ENCODE results near the gene TMEM183A. TPM values are rescaled to one million over a fixed set of nuclear protein-coding genes. Genes with fewer than 3 reads are reported as not detected.

The TMEM183A gene
- total RNA-seq, 2 donors from 2014 or later, result 50.1 to 62.6 TPM

DNA sequence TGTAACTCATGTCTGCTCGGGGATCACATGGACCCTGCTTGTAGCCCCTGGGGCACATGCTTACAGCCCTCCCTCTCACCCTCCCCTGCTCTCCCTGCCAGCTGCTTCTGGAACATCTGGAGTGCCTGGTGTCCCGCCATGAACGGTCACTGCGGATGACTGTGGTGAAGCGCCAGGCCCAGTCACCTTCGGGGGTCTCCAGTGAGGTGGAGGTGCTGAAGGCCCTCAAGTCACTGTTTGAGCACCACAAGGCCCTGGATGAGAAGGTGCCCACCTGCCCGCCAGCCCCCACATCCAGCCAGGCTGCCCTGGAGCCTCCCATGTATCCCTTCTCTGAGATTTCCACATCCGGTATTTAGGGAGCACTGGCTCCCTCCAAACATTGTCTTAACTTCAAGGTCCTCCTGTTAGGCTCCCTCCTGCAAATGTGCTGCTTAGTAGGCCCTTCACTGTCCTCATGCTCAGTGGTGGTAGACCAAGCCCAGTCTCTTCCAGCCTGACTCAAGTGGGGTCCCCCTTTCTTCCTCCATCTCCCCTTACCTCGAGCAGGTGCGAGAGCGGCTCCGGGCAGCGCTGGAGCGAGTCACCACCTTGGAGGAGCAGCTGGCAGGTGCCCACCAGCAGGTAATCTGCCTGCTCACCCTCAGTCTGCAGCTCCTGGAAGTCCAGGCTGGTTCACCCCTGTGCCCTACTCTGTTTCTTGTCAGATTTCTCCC is 36.8 kb downstream of the TMEM183A start:
- Mint-ChIP-seq H3K36me3 (ENCODE audit: low read depth) (peaks cover 90% of the 10 kb centered on the region), H3K9me3 (no peaks in the 10 kb centered on the region), H3K27me3 (peaks cover 12% of the 10 kb centered on the region), H3K27ac (no peak overlapping the region), H3K4me1 (peaks cover 11% of the 10 kb centered on the region), H3K4me3 (no peak overlapping the region)
- no peak for ATAC-seq (replicated peaks)

DNA sequence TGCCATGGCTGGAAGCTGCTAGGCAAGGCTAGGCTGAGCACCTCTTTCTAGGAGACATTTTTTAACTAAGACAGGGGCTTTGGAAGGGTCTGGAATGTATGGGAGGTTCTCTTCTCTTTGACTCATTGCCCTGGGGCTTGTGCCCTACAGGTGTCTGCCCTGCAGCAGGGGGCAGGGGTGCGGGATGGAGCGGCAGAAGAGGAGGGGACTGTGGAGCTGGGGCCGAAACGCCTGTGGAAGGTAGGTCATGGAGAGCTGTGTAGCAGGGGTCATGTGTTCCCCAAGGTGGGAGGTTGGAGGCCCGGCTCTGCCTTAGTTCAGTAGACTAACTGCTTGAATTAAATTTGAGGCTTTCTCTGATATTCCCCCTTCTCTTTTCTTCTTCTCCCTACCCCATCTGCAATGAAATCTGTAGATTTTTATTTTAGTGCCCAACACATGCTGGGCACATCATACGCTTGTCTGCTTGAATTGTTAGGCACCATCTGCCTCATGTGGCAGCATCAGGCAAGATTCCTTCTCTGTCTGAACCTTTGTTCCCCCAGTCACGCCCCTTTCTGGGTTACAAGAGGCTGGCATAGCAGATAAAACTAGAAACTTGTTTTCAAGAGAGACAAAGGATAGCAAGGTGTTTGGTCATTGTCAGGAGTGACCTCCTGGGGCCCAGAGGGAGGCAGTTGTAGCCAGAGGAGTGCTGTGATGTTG is 37.5 kb downstream of the TMEM183A start:
- H3K27ac Mint-ChIP-seq, result no peak overlapping the region

DNA sequence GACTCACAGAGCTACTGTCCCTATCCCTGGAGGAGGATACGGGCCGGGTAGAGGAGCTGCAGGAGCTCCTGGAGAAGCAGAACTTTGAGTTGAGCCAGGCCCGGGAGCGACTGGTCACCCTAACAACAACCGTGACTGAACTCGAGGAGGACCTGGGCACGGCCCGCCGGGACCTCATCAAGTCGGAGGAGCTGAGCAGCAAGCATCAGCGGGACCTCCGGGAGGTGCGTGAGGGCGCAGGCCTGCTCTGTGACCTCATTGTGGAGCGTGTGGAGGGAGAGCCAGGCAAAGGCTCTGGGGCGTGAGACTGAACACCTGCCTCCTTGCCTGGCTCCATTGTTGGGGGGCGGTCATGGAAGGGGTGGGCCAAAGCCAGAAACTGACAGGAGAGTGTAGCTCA is 38.2 kb downstream of the TMEM183A start:
- Mint-ChIP-seq H3K9me3 (no peaks in the 10 kb centered on the region), H3K4me3 (no peak overlapping the region), H3K4me1 (peaks cover 6% of the 10 kb centered on the region), H3K27me3 (peaks cover 8% of the 10 kb centered on the region), H3K27ac (no peak overlapping the region), H3K36me3 (ENCODE audit: low read depth) (peaks cover 86% of the 10 kb centered on the region)
- no peak for ATAC-seq (replicated peaks)

More for the DNA sequence above, 37.5 kb downstream of the TMEM183A start:
- Mint-ChIP-seq H3K27me3 (peaks cover 7% of the 10 kb centered on the region), H3K36me3 (ENCODE audit: low read depth) (peaks cover 85% of the 10 kb centered on the region), H3K4me1 (peaks cover 6% of the 10 kb centered on the region), H3K4me3 (no peak overlapping the region), H3K9me3 (no peaks in the 10 kb centered on the region)
- no peak for ATAC-seq (replicated peaks)

DNA sequence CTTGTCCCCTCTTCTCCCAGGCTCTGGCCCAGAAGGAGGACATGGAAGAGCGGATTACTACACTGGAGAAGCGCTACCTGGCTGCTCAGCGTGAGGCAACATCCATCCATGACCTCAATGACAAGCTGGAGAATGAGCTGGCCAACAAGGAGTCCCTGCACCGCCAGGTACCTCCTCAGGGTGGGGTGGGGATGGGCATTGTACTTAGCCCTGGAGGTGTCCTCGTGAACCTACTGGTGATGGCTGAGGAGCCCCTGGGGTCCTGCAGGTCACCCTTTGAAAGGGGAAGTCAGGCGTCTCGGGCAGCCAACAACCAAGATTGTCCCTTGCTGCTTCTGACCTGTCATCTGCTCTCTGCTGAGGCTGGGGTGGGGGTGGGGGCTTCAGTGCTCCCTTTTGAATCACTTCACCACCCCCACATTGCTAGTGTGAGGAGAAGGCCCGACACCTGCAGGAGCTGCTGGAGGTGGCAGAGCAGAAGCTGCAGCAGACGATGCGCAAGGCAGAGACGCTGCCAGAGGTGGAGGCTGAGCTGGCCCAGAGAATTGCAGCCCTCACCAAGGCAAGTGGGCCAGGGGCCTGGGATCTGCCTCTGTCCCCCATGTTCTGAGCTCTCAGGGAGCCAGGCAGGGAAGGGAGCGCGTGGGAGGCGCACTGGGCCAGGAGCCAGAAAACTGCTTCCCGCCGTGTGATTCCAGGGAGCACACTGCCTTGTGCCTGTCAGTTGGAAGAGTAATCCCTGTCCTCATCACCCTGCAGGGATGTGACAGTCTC is 38.8 kb downstream of the TMEM183A start:
- ATAC-seq (replicated peaks), result no peak
- H3K4me3 Mint-ChIP-seq, result no peak overlapping the region
- H3K27me3 Mint-ChIP-seq, result peaks cover 11% of the 10 kb centered on the region
- H3K9me3 Mint-ChIP-seq, result no peaks in the 10 kb centered on the region
- no peak overlapping the region for H3K27ac Mint-ChIP-seq
- peaks cover 6% of the 10 kb centered on the region for H3K4me1 Mint-ChIP-seq
- peaks cover 86% of the 10 kb centered on the region for H3K36me3 Mint-ChIP-seq (ENCODE audit: low read depth)

DNA sequence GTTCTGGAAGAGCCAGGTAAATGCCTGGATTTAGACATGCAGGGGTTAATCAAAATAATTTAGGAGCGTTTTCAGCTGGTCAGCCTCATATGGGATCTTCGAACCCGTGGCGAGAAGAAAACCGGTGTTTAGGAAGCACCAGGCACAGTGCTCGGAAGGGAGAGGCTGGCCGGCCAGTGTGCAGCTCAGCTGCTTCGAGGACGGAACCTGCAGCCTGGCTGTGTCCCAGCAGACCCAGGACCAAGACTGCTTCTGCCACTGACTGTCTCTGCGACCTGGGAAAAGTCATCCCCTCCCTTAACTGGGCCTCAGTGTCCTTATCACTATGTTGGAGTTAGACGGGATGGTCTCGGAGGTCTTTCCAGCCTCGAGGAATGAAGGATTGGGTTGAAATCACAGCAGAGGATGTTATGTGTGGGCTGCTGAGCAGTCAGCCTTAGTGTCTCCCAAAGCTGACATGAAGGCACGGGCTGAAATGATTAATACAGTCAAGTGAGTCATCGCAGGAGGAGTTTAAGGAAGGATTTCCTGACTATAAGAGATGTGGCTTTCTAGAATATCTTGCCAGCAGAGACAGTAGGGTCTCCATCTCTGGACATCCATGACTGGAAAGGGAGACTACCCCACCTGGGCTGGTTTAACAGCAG is 39.9 kb downstream of the TMEM183A start:
- no peak overlapping the region for H3K4me3 Mint-ChIP-seq
- H3K9me3 Mint-ChIP-seq, result no peaks in the 10 kb centered on the region
- H3K4me1 Mint-ChIP-seq, result peaks cover 6% of the 10 kb centered on the region
- no peak overlapping the region for H3K27ac Mint-ChIP-seq
- H3K36me3 Mint-ChIP-seq (ENCODE audit: low read depth), result peaks cover 87% of the 10 kb centered on the region
- ATAC-seq (replicated peaks), result peak; percentile 70
- peaks cover 17% of the 10 kb centered on the region for H3K27me3 Mint-ChIP-seq

DNA sequence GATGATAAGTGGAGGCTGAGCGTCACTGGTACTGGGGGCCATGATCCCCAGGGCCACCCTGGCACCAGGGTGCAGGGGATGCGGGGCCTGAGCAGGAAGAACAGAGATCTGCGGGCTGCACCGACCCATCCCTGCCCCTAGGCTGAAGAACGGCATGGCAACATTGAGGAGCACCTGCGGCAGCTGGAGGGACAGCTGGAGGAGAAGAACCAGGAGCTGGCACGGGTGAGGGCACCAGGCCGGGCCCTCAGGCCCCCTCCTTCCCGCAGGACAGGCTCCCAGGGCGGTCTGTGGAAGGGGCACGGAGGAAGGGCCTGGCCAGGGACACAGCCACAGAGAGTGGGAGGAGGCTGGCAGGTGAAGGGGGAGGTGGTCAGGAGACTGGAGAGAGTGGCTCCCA is 40.9 kb downstream of the TMEM183A start:
- Mint-ChIP-seq H3K27me3 (peaks cover 20% of the 10 kb centered on the region), H3K4me1 (peaks cover 6% of the 10 kb centered on the region), H3K4me3 (no peak overlapping the region), H3K36me3 (ENCODE audit: low read depth) (peaks cover 89% of the 10 kb centered on the region), H3K9me3 (no peaks in the 10 kb centered on the region), H3K27ac (peak overlapping the region; percentile 35)
- ATAC-seq (replicated peaks), result no peak

DNA sequence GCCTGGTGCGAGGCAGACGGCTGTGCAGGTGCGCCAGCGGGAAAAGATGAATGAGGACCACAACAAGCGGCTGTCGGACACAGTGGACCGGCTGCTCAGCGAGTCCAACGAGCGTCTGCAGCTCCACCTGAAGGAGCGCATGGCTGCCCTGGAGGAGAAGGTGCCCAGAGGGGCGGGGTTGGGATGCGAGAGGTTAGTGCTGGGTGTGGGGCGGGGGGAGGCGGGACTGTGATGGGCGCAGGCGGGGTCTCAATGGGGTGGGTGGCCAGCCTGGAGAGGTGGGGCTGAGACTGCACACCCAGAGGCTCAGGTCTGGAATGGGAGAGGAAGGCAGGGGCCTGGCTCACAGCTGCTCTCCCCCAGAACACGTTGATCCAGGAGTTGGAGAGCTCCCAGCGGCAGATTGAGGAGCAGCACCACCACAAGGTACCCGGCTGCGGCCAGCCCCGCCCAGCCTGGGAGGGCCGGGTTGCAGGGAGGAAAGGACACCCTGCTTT is 41.4 kb downstream of the TMEM183A start:
- no peaks in the 10 kb centered on the region for H3K9me3 Mint-ChIP-seq
- H3K4me1 Mint-ChIP-seq, result peaks cover 6% of the 10 kb centered on the region
- no peak overlapping the region for H3K27ac Mint-ChIP-seq
- no peak overlapping the region for H3K4me3 Mint-ChIP-seq
- peaks cover 84% of the 10 kb centered on the region for H3K36me3 Mint-ChIP-seq (ENCODE audit: low read depth)
- peaks cover 20% of the 10 kb centered on the region for H3K27me3 Mint-ChIP-seq
- ATAC-seq (replicated peaks), result no peak

DNA sequence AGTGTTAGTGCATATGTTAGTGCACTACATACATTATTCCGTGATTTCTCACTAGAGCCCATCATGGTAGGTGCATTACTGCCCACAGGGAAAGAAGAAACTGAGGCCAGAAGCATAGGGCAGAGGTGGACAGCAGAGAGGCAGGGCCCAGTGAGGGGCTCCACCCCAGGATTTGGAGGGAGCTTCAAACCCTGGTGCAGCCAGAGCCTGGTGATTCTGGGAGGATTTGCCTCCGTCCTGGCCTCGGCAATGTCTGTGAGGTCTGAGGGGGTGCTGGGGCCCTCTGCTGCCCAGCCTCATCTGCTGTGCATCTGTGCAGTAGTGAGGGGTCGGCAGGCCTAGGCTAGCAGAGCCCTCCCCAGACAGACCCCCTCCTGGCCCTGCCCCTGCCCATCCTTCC is 41.9 kb downstream of the TMEM183A start:
- no peak for ATAC-seq (replicated peaks)
- Mint-ChIP-seq H3K9me3 (no peaks in the 10 kb centered on the region), H3K36me3 (ENCODE audit: low read depth) (peaks cover 80% of the 10 kb centered on the region), H3K4me1 (peaks cover 6% of the 10 kb centered on the region), H3K27me3 (peaks cover 20% of the 10 kb centered on the region), H3K4me3 (no peak overlapping the region), H3K27ac (no peak overlapping the region)

DNA sequence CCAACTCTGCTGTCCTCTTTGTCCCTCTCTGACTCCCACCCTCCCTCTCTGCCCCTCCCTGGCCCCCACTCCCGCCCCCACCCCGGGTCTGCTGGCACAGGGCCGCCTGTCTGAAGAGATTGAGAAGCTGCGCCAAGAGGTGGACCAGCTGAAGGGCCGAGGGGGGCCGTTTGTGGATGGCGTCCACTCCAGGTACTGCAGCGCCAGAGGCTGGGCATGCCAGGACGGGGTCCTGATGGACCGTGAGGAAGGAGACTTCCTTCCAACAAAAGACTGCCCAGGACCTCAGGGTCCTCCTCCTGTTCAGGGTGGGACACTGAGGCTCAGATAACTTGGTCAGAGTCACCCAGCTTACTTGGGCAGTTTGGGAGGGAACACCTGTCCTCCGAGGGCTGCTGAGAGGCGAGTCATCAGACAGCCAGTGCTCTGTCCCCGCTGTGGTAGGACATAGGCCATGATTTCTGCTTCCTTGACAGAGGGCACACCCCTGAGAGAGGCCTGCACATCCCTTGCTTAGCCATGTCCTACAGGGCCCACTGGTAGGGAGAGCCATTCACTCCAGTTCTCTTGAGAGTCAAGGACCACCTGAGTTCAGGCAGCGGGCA is 42.5 kb downstream of the TMEM183A start:
- H3K4me3 Mint-ChIP-seq, result no peak overlapping the region
- H3K27ac Mint-ChIP-seq, result no peak overlapping the region
- peaks cover 20% of the 10 kb centered on the region for H3K27me3 Mint-ChIP-seq
- peaks cover 6% of the 10 kb centered on the region for H3K4me1 Mint-ChIP-seq
- H3K36me3 Mint-ChIP-seq (ENCODE audit: low read depth), result peaks cover 79% of the 10 kb centered on the region
- no peaks in the 10 kb centered on the region for H3K9me3 Mint-ChIP-seq
- ATAC-seq (replicated peaks), result no peak

DNA sequence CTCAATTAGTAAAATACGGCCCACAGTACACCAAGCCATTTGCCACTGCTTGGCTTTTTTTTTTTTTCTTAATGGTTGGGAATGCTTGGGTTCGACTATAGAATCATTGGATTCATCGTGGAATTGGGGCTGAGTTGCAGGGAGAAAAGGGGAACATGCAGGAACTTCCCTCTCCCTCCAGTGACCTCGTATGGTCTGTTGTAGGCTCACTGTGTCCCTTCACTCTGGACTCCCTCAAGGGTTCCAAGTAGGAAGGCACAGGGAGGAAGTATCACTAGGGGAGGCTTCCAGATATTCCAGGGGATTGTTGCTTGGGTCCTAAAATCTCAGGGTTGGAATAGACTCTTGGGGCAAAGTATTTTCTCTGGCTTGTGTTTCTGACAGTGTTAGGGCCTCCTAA is 43.7 kb downstream of the TMEM183A start:
- H3K27ac Mint-ChIP-seq, result no peak overlapping the region
- H3K4me3 Mint-ChIP-seq, result no peak overlapping the region
- no peak for ATAC-seq (replicated peaks)
- peaks cover 79% of the 10 kb centered on the region for H3K36me3 Mint-ChIP-seq (ENCODE audit: low read depth)
- H3K27me3 Mint-ChIP-seq, result peaks cover 23% of the 10 kb centered on the region
- H3K9me3 Mint-ChIP-seq, result no peaks in the 10 kb centered on the region
- peaks cover 6% of the 10 kb centered on the region for H3K4me1 Mint-ChIP-seq

DNA sequence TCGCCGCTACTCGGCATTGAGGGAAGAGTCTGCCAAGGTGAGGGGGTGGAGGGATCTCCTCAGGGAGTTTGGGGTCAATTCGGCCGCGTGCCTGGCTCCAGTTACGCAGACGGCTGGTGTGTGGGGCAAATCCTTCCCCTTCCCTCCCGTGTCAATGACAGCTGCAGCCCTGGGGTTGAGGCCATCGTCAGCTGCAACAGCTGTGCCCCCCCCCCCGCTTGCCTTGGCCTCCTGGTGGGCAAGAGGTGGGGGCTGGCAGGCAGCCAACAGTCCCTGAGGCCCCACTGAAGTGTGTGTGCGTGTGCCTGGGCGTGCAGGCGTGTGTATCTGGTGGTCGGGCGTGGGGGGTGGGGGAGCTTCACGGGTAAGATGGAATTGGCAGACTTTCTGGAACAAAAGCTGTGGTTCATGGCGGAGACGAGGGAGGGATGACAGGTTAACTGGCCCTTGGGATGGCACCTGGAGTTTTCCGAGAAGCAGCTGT is 44.7 kb downstream of the TMEM183A start:
- H3K4me1 Mint-ChIP-seq, result peaks cover 6% of the 10 kb centered on the region
- no peak overlapping the region for H3K27ac Mint-ChIP-seq
- peaks cover 23% of the 10 kb centered on the region for H3K27me3 Mint-ChIP-seq
- no peak overlapping the region for H3K4me3 Mint-ChIP-seq
- no peak for ATAC-seq (replicated peaks)
- no peaks in the 10 kb centered on the region for H3K9me3 Mint-ChIP-seq
- H3K36me3 Mint-ChIP-seq (ENCODE audit: low read depth), result peaks cover 79% of the 10 kb centered on the region

DNA sequence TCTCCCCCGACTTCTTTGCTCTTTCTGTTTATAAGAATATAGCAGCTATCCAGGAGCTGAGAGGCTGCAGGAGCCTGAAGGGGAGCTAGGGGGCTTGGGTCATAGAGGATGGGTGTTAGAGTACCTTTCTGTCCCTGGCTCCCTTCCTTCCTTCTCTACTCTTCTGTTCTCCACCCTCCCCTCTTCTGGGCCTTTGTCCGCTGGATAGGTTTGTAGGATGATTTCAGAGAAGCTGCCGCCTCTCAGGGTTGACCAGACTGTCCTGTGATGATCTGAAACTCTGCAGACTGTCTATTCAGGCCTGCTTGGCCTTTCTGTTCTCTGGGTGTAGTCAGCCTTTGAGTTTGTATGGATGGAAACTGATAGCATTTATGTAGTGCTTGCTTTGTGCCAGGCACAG is 45.4 kb downstream of the TMEM183A start:
- H3K4me3 Mint-ChIP-seq, result no peak overlapping the region
- no peaks in the 10 kb centered on the region for H3K9me3 Mint-ChIP-seq

DNA sequence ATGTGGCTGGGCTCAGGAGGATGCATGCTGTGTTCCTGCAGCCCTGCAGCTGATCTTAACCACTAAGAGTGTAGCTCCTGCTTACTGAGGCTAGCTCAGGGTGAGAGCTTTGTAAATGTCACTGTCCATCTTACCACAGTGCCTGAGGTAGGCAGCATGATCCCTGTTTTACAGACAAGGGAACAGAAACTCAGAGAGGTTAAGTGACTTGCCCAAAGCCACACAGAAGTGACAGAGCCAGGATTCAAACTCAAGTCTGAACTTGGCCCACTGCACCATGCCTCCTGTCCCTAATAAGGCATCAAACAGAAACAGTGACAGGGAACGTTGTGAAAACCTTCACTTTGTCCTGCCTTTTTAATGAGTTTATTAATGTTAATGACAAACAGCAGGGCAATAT is 47.0 kb downstream of the TMEM183A start:
- peaks cover 74% of the 10 kb centered on the region for H3K36me3 Mint-ChIP-seq (ENCODE audit: low read depth)
- peaks cover 26% of the 10 kb centered on the region for H3K27me3 Mint-ChIP-seq
- H3K4me1 Mint-ChIP-seq, result no peaks in the 10 kb centered on the region
- H3K4me3 Mint-ChIP-seq, result no peak overlapping the region
- no peaks in the 10 kb centered on the region for H3K9me3 Mint-ChIP-seq
- no peak for ATAC-seq (replicated peaks)
- H3K27ac Mint-ChIP-seq, result no peak overlapping the region

More for the DNA sequence above, 45.4 kb downstream of the TMEM183A start:
- peaks cover 25% of the 10 kb centered on the region for H3K27me3 Mint-ChIP-seq
- peak overlapping the region; percentile 34 for H3K27ac Mint-ChIP-seq
- no peak for ATAC-seq (replicated peaks)
- peaks cover 5% of the 10 kb centered on the region for H3K4me1 Mint-ChIP-seq
- H3K36me3 Mint-ChIP-seq (ENCODE audit: low read depth), result peaks cover 79% of the 10 kb centered on the region

DNA sequence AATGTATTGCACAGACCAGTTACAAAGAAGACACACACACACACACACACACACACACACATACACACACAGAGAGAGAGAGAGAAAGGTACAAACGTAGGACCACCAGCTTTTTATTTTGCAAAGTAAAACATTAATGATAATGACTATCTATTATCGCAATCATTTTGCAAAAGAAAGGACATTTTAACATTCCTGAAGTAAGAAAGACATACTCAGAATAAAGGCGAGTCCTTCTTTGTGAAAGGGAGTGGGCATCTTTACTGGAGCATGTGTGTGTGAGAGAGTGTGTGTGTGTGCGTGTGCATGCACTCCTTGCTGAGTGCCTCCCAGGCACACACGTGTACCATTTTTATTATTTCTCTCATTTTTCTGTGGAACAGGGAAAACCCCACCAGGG is 47.5 kb downstream of the TMEM183A start:
- Mint-ChIP-seq H3K4me3 (no peak overlapping the region), H3K4me1 (no peaks in the 10 kb centered on the region), H3K27me3 (peaks cover 29% of the 10 kb centered on the region), H3K9me3 (no peaks in the 10 kb centered on the region), H3K27ac (no peak overlapping the region), H3K36me3 (ENCODE audit: low read depth) (peaks cover 79% of the 10 kb centered on the region)
- ATAC-seq (replicated peaks), result no peak

Measured in activated T-helper 17 cell treated with anti-CD3 and anti-CD28 coated beads, Interleukin-2, amount 50 U/mL, for 72 hours (primary cell).